ENCODE results near the gene KLF5.

GRCh38 chr13:73018336-73018735 is 40.5 kb upstream of the KLF5 start:
- TF ChIP-seq CTCF (IDR thresholded peaks at IDR 0.05 in 2 of 3, conservative IDR thresholded peaks at IDR 0.05 in 1 of 3; ENCODE audit: control insufficient read depth in 2 of 3, extremely low read depth in 1 of 3, insufficient read depth in 1 of 3, low read depth in 3 of 3, low read length in 3 of 3) (no peak), SIN3A (IDR thresholded peaks at IDR 0.05; ENCODE audit: low read depth, low read length) (no peak), ESRRA (IDR thresholded peaks at IDR 0.05; ENCODE audit: low read length) (no peak), POLR2A (IDR thresholded peaks at IDR 0.05; ENCODE audit: low read depth, low read length) (no peak), RAD21 (IDR thresholded peaks at IDR 0.05; ENCODE audit: insufficient read depth, low read depth, low read length) (no peak), YY1 (IDR thresholded peaks at IDR 0.05; ENCODE audit: low read depth, low read length) (no peak), PML (IDR thresholded peaks at IDR 0.05; ENCODE audit: low read length) (no peak), MTA3 (IDR thresholded peaks at IDR 0.05; ENCODE audit: borderline replicate concordance, low read length) (no peak), MYC (IDR thresholded peaks at IDR 0.05; ENCODE audit: insufficient read depth, insufficient read length, insufficient replicate concordance, low read length, severe bottlenecking) (no peak), REST (IDR thresholded peaks at IDR 0.05; ENCODE audit: low read depth, low read length) (no peak), ATF7 (IDR thresholded peaks at IDR 0.05; ENCODE audit: low read depth) (no peak), CHD2 (IDR thresholded peaks at IDR 0.05; ENCODE audit: borderline replicate concordance, low read depth, low read length) (no peak)

Data from GM12878 (cell line).